ENCODE data around the gene RNU5D-1. TPM values are rescaled to one million over a fixed set of nuclear protein-coding genes. Genes with fewer than 3 reads are reported as not detected.

Gene RNU5D-1
- polyA plus RNA-seq, 3 donors = not detected

DNA sequence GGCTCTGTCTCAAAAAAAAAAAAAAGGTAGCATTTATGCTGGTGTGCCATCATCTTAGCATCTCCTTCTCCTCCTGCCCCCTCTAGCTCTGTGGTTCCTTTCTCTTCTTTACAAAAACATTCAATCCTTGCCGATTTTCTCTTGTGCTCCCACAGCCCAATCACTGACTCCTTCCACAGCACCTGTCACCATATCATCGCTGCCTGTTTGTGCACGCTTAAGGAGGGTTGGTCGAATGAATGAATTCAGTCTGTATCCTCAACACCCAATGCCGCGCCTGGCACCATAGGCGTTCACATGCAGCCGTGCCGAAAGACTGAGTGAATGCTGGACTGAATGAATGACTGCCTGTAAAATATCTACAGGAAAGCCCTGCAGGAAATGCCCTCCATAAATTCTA, 7.9 kb downstream of the RNU5D-1 start:
- intact Hi-C loops (cut with micrococcal nuclease) = loop anchor here (10.0 kb wide), 2 partner anchors 48 to 52 kb away; partner anchors contain the start of genes ARMH1 (in 1 of the 2), RPS8 (in 1 of the 2) and TMEM53 (in 1 of the 2)
- 3% methylated on average over 6 of the region's 9 CpGs for WGBS (ENCODE audit: insufficient coverage)

GRCh38 chr1:44721485-44722361, 9.2 kb downstream of the RNU5D-1 start:
- DNase-seq = peak; percentile 89 to 95 (median 91)
- Histone ChIP-seq H3K4me2 (replicated peaks; ENCODE audit: extremely low read depth, low read length, poor library complexity, severe bottlenecking) (peak overlapping the region; percentile 60), H3K4me1 (ENCODE audit: control insufficient read depth in 1 of 2, insufficient read depth in 2 of 2, low read length in 2 of 2) (peaks cover 42 to 56% of the 10 kb centered on the region in 2 donors), H3K79me2 (ENCODE audit: insufficient read depth, low read length) (peaks cover 7% of the 10 kb centered on the region), H2AFZ (ENCODE audit: insufficient read depth, low read depth, low read length, poor library complexity, severe bottlenecking) (no peak overlapping the region), H3K4me3 (replicated peaks in 1 of 3; ENCODE audit: low read depth in 2 of 3, low read length in 3 of 3) (peak overlapping the region in 1 of 3 experiments; percentile 38), H3K9ac (ENCODE audit: insufficient read depth, low read length, poor library complexity, severe bottlenecking) (peak overlapping the region; percentile 66), H3K9me3 (replicated peaks in 1 of 2; ENCODE audit: control insufficient read depth in 1 of 2, insufficient read depth in 1 of 2, low read length in 2 of 2) (no peaks in the 10 kb centered on the region), H3K27ac (ENCODE audit: low read depth in 1 of 2, low read length in 2 of 2) (peak overlapping the region; percentile 55 to 89), H4K20me1 (ENCODE audit: insufficient read depth, low read length) (no peaks in the 10 kb centered on the region), H3K27me3 (ENCODE audit: control insufficient read depth in 2 of 2, insufficient read depth in 2 of 2, low read length in 2 of 2) (no peaks in the 10 kb centered on the region), H3K36me3 (replicated peaks in 1 of 2; ENCODE audit: control insufficient read depth in 1 of 2, insufficient read depth in 2 of 2, low read length in 2 of 2) (no peaks in the 10 kb centered on the region)
- H3K27ac Mint-ChIP-seq = peak overlapping the region; percentile 92 to 98 (median 96)
- H3K4me1 Mint-ChIP-seq = peaks cover 55% of the 10 kb centered on the region
- H3K27me3 Mint-ChIP-seq (ENCODE audit: low read depth in 3 of 3) = peaks cover 2 to 8% (median 4%) of the 10 kb centered on the region in 3 donors
- peaks cover 6 to 8% of the 10 kb centered on the region in 2 donors for H3K36me3 Mint-ChIP-seq
- TF ChIP-seq, protein P1, sequence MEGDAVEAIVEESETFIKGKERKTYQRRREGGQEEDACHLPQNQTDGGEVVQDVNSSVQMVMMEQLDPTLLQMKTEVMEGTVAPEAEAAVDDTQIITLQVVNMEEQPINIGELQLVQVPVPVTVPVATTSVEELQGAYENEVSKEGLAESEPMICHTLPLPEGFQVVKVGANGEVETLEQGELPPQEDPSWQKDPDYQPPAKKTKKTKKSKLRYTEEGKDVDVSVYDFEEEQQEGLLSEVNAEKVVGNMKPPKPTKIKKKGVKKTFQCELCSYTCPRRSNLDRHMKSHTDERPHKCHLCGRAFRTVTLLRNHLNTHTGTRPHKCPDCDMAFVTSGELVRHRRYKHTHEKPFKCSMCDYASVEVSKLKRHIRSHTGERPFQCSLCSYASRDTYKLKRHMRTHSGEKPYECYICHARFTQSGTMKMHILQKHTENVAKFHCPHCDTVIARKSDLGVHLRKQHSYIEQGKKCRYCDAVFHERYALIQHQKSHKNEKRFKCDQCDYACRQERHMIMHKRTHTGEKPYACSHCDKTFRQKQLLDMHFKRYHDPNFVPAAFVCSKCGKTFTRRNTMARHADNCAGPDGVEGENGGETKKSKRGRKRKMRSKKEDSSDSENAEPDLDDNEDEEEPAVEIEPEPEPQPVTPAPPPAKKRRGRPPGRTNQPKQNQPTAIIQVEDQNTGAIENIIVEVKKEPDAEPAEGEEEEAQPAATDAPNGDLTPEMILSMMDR (IDR thresholded peaks at IDR 0.05) = no peak
- peak overlapping the region; percentile 1 to 71 for H3K4me3 Mint-ChIP-seq
- 50% methylated on average over 2 of the region's 14 CpGs for WGBS (ENCODE audit: insufficient coverage)
- H3K9me3 Mint-ChIP-seq = peaks cover 0 to 5% (median 0%) of the 10 kb centered on the region in 7 donors
- intact Hi-C loops (cut with micrococcal nuclease) = loop anchor here (10.0 kb wide), 2 partner anchors 47 to 53 kb away; partner anchors contain the start of genes ARMH1 (in 1 of the 2), RPS8 (in 1 of the 2) and TMEM53 (in 1 of the 2)

More for the DNA sequence above, 7.9 kb downstream of the RNU5D-1 start:
- Histone ChIP-seq H3K79me2 (ENCODE audit: insufficient read depth, low read length) (peaks cover 7% of the 10 kb centered on the region), H3K27ac (ENCODE audit: low read depth in 1 of 2, low read length in 2 of 2) (peak overlapping the region in 1 of 2 donors; percentile 71), H3K4me3 (replicated peaks in 1 of 3; ENCODE audit: low read depth in 2 of 3, low read length in 3 of 3) (peak overlapping the region in 2 of 3 experiments; percentile 9 to 73), H3K9ac (ENCODE audit: insufficient read depth, low read length, poor library complexity, severe bottlenecking) (no peak overlapping the region), H3K36me3 (replicated peaks in 1 of 2; ENCODE audit: control insufficient read depth in 1 of 2, insufficient read depth in 2 of 2, low read length in 2 of 2) (no peaks in the 10 kb centered on the region), H3K27me3 (ENCODE audit: control insufficient read depth in 2 of 2, insufficient read depth in 2 of 2, low read length in 2 of 2) (no peaks in the 10 kb centered on the region), H3K9me3 (replicated peaks in 1 of 2; ENCODE audit: control insufficient read depth in 1 of 2, insufficient read depth in 1 of 2, low read length in 2 of 2) (no peaks in the 10 kb centered on the region), H3K4me2 (replicated peaks; ENCODE audit: extremely low read depth, low read length, poor library complexity, severe bottlenecking) (peak overlapping the region; percentile 88), H3K4me1 (ENCODE audit: control insufficient read depth in 1 of 2, insufficient read depth in 2 of 2, low read length in 2 of 2) (peaks cover 47 to 64% of the 10 kb centered on the region in 2 donors), H2AFZ (ENCODE audit: insufficient read depth, low read depth, low read length, poor library complexity, severe bottlenecking) (no peak overlapping the region), H4K20me1 (ENCODE audit: insufficient read depth, low read length) (no peaks in the 10 kb centered on the region)
- TF ChIP-seq, protein P1 (IDR thresholded peaks at IDR 0.05) = no peak
- peaks cover 6 to 8% of the 10 kb centered on the region in 2 donors for H3K36me3 Mint-ChIP-seq
- DNase-seq = no peak
- H3K9me3 Mint-ChIP-seq = peaks cover 0 to 5% (median 0%) of the 10 kb centered on the region in 7 donors
- peaks cover 2 to 9% (median 2%) of the 10 kb centered on the region in 3 donors for H3K27me3 Mint-ChIP-seq (ENCODE audit: low read depth in 3 of 3)
- peak overlapping the region; percentile 77 to 81 for H3K4me3 Mint-ChIP-seq
- peak overlapping the region; percentile 83 to 92 (median 89) for H3K27ac Mint-ChIP-seq
- peaks cover 63% of the 10 kb centered on the region for H3K4me1 Mint-ChIP-seq

Data from CD14-positive monocyte (primary cell).